Measurements from ENCODE around the gene RASA4.
"Not testable (repeated sequence)": the region's sequence is repeated elsewhere in the genome, so short reads cannot be mapped to it uniquely, and the experiment has no call there.

GRCh38 chr7:102589857-102590256 lies 26.7 kb downstream of the RASA4 start:
- TF ChIP-seq, protein P1, sequence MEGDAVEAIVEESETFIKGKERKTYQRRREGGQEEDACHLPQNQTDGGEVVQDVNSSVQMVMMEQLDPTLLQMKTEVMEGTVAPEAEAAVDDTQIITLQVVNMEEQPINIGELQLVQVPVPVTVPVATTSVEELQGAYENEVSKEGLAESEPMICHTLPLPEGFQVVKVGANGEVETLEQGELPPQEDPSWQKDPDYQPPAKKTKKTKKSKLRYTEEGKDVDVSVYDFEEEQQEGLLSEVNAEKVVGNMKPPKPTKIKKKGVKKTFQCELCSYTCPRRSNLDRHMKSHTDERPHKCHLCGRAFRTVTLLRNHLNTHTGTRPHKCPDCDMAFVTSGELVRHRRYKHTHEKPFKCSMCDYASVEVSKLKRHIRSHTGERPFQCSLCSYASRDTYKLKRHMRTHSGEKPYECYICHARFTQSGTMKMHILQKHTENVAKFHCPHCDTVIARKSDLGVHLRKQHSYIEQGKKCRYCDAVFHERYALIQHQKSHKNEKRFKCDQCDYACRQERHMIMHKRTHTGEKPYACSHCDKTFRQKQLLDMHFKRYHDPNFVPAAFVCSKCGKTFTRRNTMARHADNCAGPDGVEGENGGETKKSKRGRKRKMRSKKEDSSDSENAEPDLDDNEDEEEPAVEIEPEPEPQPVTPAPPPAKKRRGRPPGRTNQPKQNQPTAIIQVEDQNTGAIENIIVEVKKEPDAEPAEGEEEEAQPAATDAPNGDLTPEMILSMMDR (IDR thresholded peaks at IDR 0.05) = not testable (repeated sequence)
- not testable (repeated sequence) for TF ChIP-seq EZH2phosphoT487, EZH2 (IDR thresholded peaks at IDR 0.05)

Measured in neural progenitor cell (in vitro differentiated cells).